B cell (primary cell): ENCODE measurements around the gene OXA1L.

Source experiments
- CTCF ChIP-seq: fragments of 200-600 bp; IDR thresholded peaks from one replicate; pipeline ENCODE4 v1.8.0; 2022; ENCODE audit warnings: antibody characterized with exemption, mild to moderate bottlenecking
- EZH2 ChIP-seq: IDR thresholded peaks from 2 replicates; pipeline ENCODE4 v1.6.1; 2012; ENCODE audit warnings: borderline replicate concordance, low read depth, mild to moderate bottlenecking, moderate library complexity, low read length; ENCODE audit not compliant: insufficient read depth, poor library complexity, severe bottlenecking

GRCh38 chr14:22753586-22753985 lies 12.9 kb upstream of the OXA1L start:
- TF ChIP-seq CTCF (no peak), EZH2 (no peak)
